RWPE2 (cell line): ENCODE results near the gene NANP.
"Not testable (repeated sequence)": the region's sequence is repeated elsewhere in the genome, so short reads cannot be mapped to it uniquely, and the experiment has no call there.

Experiments
- ATAC-seq: fragments of 200-7000 bp; cut with Tn5 transposase; 3 replicates; pipeline ENCODE4 v1.9.1; 2021; ENCODE audit warnings: low read depth
- DNase-seq: peaks from one replicate; pipeline ENCODE4 v3.0.0-alpha.2; 2020; ENCODE audit warnings: low spot score
- H3K27ac ChIP-seq: fragments of 450-650 bp; 2 replicates; pipeline ENCODE4 v1.5.1; 2017; ENCODE audit warnings: mild to moderate bottlenecking; ENCODE audit not compliant: poor library complexity, severe bottlenecking
- H3K27me3 ChIP-seq: fragments of 250-450 bp; sonication (Bioruptor Pico); 2 replicates; pipeline ENCODE4 v1.5.1; 2021; ENCODE audit warnings: mild to moderate bottlenecking, moderate library complexity; ENCODE audit not compliant: insufficient read depth, poor library complexity, severe bottlenecking
- H3K36me3 ChIP-seq: fragments of 250-450 bp; sonication (Bioruptor Pico); 2 replicates; pipeline ENCODE4 v1.5.1; 2020; ENCODE audit warnings: low read depth, mild to moderate bottlenecking, moderate library complexity
- H3K4me1 ChIP-seq: fragments of 250-450 bp; sonication (Bioruptor Pico); 2 replicates; pipeline ENCODE4 v1.5.1; 2021; ENCODE audit warnings: mild to moderate bottlenecking, moderate library complexity; ENCODE audit not compliant: insufficient read depth, poor library complexity, severe bottlenecking
- H3K4me3 ChIP-seq: fragments of 250-450 bp; sonication (Bioruptor Pico); 2 replicates; pipeline ENCODE4 v1.5.1; 2021; ENCODE audit warnings: mild to moderate bottlenecking, moderate library complexity; ENCODE audit not compliant: severe bottlenecking
- H3K9me3 ChIP-seq: fragments of 250-450 bp; sonication (Bioruptor Pico); 2 replicates; pipeline ENCODE4 v1.5.1; 2021; ENCODE audit warnings: mild to moderate bottlenecking, moderate library complexity; ENCODE audit not compliant: severe bottlenecking
- CTCF ChIP-seq: fragments of 450-650 bp; IDR thresholded peaks from one replicate; pipeline ENCODE4 v1.5.1; 2017; ENCODE audit warnings: mild to moderate bottlenecking, moderate library complexity; ENCODE audit not compliant: poor library complexity, severe bottlenecking

Gene NANP

GRCh38 chr20:25601659-25602058, 22.2 kb downstream of the NANP start:
- Histone ChIP-seq H3K27me3 (no peaks in the 10 kb centered on the region), H3K4me1 (no peaks in the 10 kb centered on the region), H3K9me3 (no peaks in the 10 kb centered on the region), H3K36me3 (no peaks in the 10 kb centered on the region), H3K4me3 (no peak overlapping the region), H3K27ac (no peak overlapping the region)
- DNase-seq (no peak), ATAC-seq (no peak)
- no peak for TF ChIP-seq CTCF

GRCh38 chr20:25600632-25601031, 23.2 kb downstream of the NANP start:
- no peak for TF ChIP-seq CTCF
- Histone ChIP-seq H3K4me1 (no peaks in the 10 kb centered on the region), H3K4me3 (no peak overlapping the region), H3K27ac (no peak overlapping the region), H3K9me3 (no peaks in the 10 kb centered on the region), H3K36me3 (no peaks in the 10 kb centered on the region), H3K27me3 (no peaks in the 10 kb centered on the region)
- ATAC-seq (no peak), DNase-seq (no peak)

- H3K4me3 ChIP-seq, result no peak overlapping the region
- no peaks in the 10 kb centered on the region for H3K4me1 ChIP-seq
- no peak overlapping the region for H3K27ac ChIP-seq
- ATAC-seq, result no peak
- TF ChIP-seq CTCF, result no peak
- DNase-seq, result no peak
- no peaks in the 10 kb centered on the region for H3K36me3 ChIP-seq
- no peaks in the 10 kb centered on the region for H3K27me3 ChIP-seq
- H3K9me3 ChIP-seq, result no peaks in the 10 kb centered on the region
Observed at GRCh38 chr20:25592135-25592852, 31.5 kb downstream of the NANP start.

- not testable (repeated sequence) for H3K4me3 ChIP-seq, ATAC-seq
Observed at GRCh38 chr20:25590778-25591177, 33.0 kb downstream of the NANP start.

GRCh38 chr20:25588491-25588890, 35.3 kb downstream of the NANP start:
- no peak overlapping the region for H3K4me3 ChIP-seq
- no peak overlapping the region for H3K27ac ChIP-seq
- no peaks in the 10 kb centered on the region for H3K27me3 ChIP-seq
- DNase-seq, result no peak
- TF ChIP-seq CTCF, result no peak
- no peaks in the 10 kb centered on the region for H3K4me1 ChIP-seq
- no peak for ATAC-seq
- no peaks in the 10 kb centered on the region; the same call in 1 of the 2 replicates for H3K36me3 ChIP-seq
- no peaks in the 10 kb centered on the region for H3K9me3 ChIP-seq

More at GRCh38 chr20:25590778-25591177, 33.0 kb downstream of the NANP start:
- not testable (repeated sequence) for H3K36me3 ChIP-seq, H3K27me3 ChIP-seq, DNase-seq, H3K27ac ChIP-seq, H3K9me3 ChIP-seq, H3K4me1 ChIP-seq
